A549 treated with dexamethasone at 1 μM for 4 hours (cell line): ENCODE results near the gene ZNF154. TPM values are rescaled to one million over a fixed set of nuclear protein-coding genes. Genes with fewer than 3 reads are reported as not detected.

Experiments used
- total RNA-seq: library from RNA; stranded (reverse); fragments of 200-300 nt; extraction: Qiagen RNA extraction; gene quantifications from 5 replicates; pipeline ENCODE4 v1.2.3, GENCODE V29; 2022

The ZNF154 gene
- not detected in 5 replicates for total RNA-seq

DNA sequence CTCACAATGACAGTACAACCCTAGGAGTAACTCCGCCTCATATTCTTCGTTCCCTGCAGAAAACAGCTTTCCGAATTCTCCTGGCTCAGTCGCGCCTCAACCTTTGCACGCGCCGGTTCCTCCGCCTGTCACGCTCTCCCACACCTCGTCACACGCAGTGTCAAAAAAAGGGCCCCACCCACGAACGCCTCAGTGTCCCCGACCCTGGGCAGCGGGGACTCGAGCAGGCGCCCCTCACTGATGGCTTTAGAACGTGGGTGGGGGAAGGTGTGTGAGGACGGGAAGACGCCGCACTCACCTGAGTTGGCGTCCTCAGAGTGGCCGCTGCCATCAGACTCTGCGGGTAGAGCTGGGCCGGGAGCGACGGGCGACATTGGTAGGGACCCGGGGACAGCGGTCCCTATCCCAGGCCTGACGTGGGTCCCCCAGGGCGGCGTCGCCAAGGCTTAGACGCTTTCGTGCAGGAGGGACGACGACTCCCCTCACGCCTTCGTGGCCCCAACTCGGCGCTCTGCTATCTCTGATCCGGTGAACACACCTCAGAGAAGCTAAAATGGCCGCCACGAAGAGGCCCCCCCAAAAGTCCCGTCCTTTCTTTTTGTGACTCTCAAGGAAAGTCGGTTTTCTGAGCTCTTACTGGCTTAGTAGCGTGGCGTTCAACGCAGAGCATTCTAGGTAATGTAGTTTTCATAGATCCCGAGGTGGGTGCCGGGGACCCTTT lies at the start of gene ZNF154:
ZNF154 (minus strand) TSS at position 564 of the 721 bp plus-strand sequence; CDS start at position 331, 233 bp downstream.

DNA sequence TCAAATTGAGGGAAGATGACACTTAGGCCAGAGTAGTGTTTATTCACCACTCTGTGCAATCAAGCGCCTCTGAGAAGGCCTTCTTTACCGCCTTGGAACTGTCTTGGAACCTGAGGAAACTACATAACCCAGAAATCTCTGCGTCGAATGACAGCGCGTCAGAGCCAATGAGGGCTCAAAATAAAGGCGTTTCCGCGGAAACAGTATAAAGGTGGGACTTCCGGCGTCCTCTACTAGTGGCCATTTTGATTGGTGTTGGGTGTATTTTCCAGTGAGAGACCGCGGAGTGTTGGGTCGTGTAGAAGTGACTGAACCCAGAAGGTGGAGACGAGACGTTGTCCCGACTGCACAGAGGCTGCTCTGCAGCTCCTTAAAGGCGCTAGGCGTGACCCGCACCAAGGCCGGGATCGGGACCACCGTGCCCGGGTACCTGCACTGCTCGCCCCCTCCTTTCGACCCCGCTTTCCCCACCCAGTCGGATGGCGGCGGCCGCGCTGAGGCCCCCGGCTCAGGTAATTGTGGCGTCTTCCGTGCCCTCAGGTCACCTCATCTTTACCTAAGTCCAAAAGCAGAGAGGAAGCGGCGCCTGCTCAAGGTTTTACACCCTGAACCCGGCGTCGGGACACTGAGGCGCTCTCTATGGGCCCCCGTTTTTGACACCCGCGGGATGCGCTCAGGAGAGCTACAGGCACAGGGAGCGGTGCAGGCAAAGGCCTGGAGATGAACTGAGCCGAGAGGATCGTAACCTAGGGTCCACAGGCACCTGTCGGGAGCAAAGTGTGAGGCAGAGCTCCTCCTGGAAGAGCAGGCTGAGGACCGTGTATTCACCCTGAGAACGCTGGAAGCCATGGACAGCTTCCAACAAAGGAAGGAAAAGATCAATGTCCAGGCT lies 37.8 kb upstream of the ZNF154 start, which contains the start of gene ZNF776:
ZNF776 (plus strand) TSS at position 236 of the 892 bp plus-strand sequence; CDS start at position 480, 244 bp downstream.

DNA sequence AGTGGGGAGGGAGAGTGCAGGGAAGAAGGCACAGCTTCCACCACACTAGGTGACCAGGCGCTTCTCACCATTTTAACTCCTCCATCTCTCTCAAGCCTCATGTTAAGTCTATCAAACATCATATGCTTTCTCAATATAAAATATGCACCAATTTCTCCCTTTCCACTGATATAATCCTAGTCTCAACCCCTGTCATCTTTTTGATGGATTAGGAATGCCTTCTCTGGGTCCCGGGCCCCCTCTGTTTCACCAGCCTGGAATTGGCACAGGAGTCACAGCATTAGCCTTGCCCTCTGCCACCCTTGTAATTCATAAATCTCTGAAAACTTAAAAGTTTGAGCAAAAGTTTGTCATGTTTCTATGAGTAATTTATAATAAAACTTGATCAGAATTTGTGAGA lies 40.4 kb downstream of the ZNF154 start, which contains the start of gene ZSCAN4:
ZSCAN4 (plus strand) TSS at position 301 of the 400 bp plus-strand sequence. CDS start 7,211 bp downstream, outside the sequence.

Other genes starting within 250 kb of the ZNF154 start
- 0.86 to 1.8 TPM (median 1.6 TPM) in 5 replicates for gene ZNF772, start 231.6 kb downstream of the ZNF154 start, total RNA-seq
- 5.3 to 6.8 TPM (median 6.5 TPM) in 5 replicates for gene ZNF419, start 221.5 kb downstream of the ZNF154 start, total RNA-seq
- 4.2 to 5.7 TPM (median 4.9 TPM) in 5 replicates for gene ZNF773, start 209.3 kb downstream of the ZNF154 start, total RNA-seq
- gene ZNF549, start 181.8 kb downstream of the ZNF154 start, total RNA-seq: 1.7 to 2.0 TPM (median 1.8 TPM) in 5 replicates
- gene ZNF550, start 149.3 kb downstream of the ZNF154 start, total RNA-seq: 2.6 to 4.2 TPM (median 3.9 TPM) in 5 replicates
- 3.8 to 5.0 TPM (median 4.4 TPM) in 5 replicates for gene ZNF416, start 130.3 kb downstream of the ZNF154 start, total RNA-seq
- 0.03 to 0.08 TPM in 2 of 5 replicates, not detected in the others for gene ZIK1, start 125.1 kb downstream of the ZNF154 start, total RNA-seq
- gene ZNF530, start 109.3 kb downstream of the ZNF154 start, total RNA-seq: 4.3 to 5.1 TPM (median 4.6 TPM) in 5 replicates
- 7.3 to 9.0 TPM (median 8.1 TPM) in 5 replicates for gene ZNF134, start 95.0 kb downstream of the ZNF154 start, total RNA-seq
- 6.3 to 6.9 TPM (median 6.8 TPM) in 5 replicates for gene ZNF211, start 76.0 kb downstream of the ZNF154 start, total RNA-seq
- not detected in 5 replicates for gene ZSCAN4, start 40.3 kb downstream of the ZNF154 start, total RNA-seq
- 4.4 to 6.4 TPM (median 5.4 TPM) in 5 replicates for gene ZNF551, start 27.2 kb downstream of the ZNF154 start, total RNA-seq
- 0.88 to 1.1 TPM (median 1.1 TPM) in 5 replicates for gene ZNF671, start 18.4 kb upstream of the ZNF154 start, total RNA-seq
- gene ZNF776, start 37.6 kb upstream of the ZNF154 start, total RNA-seq: 5.5 to 6.9 TPM (median 5.6 TPM) in 5 replicates
- gene ZNF586, start 60.5 kb upstream of the ZNF154 start, total RNA-seq: 5.6 to 7.2 TPM (median 6.4 TPM) in 5 replicates
- gene ZNF552, start 105.7 kb upstream of the ZNF154 start, total RNA-seq: 4.9 to 6.3 TPM (median 5.2 TPM) in 5 replicates
- 7.1 to 11.0 TPM (median 9.1 TPM) in 5 replicates for gene ZNF587B, start 121.1 kb upstream of the ZNF154 start, total RNA-seq
- gene ZNF587, start 140.7 kb upstream of the ZNF154 start, total RNA-seq: 4.2 to 8.9 TPM (median 7.5 TPM) in 5 replicates
- gene ZNF814, start 179.8 kb upstream of the ZNF154 start, total RNA-seq: 1.3 to 2.5 TPM (median 1.9 TPM) in 5 replicates
- 3.1 to 6.2 TPM (median 4.6 TPM) in 5 replicates for gene ZNF417, start 207.4 kb upstream of the ZNF154 start, total RNA-seq
- 1.1 to 1.6 TPM (median 1.2 TPM) in 5 replicates for gene ZNF418, start 226.2 kb upstream of the ZNF154 start, total RNA-seq
- gene ZNF256, start 238.5 kb upstream of the ZNF154 start, total RNA-seq: 0.99 to 1.4 TPM (median 1.3 TPM) in 5 replicates